OCI-LY7 (cell line): ENCODE data around the gene IGFL3.
A peak's percentile ranks its signal among the peaks of the same experiment; 100 is the strongest.

Experiments used
- EZH2phosphoT487 ChIP-seq: fragments of 200-600 bp; sonication (generic); IDR thresholded peaks from 2 replicates; pipeline ENCODE4 v1.6.1; 2018; ENCODE audit warnings: low read depth, borderline replicate concordance, mild to moderate bottlenecking, mixed run types, antibody characterized with exemption, low read length, moderate library complexity, mixed read lengths
- TF ChIP-seq, protein P1 (sequence below): fragments of 200-600 bp; sonication (generic); conservative IDR thresholded peaks from 2 replicates; pipeline ENCODE4 v1.5.1; 2014; ENCODE audit warnings: mild to moderate bottlenecking, antibody characterized with exemption, low read length, moderate library complexity, mixed read lengths

DNA sequence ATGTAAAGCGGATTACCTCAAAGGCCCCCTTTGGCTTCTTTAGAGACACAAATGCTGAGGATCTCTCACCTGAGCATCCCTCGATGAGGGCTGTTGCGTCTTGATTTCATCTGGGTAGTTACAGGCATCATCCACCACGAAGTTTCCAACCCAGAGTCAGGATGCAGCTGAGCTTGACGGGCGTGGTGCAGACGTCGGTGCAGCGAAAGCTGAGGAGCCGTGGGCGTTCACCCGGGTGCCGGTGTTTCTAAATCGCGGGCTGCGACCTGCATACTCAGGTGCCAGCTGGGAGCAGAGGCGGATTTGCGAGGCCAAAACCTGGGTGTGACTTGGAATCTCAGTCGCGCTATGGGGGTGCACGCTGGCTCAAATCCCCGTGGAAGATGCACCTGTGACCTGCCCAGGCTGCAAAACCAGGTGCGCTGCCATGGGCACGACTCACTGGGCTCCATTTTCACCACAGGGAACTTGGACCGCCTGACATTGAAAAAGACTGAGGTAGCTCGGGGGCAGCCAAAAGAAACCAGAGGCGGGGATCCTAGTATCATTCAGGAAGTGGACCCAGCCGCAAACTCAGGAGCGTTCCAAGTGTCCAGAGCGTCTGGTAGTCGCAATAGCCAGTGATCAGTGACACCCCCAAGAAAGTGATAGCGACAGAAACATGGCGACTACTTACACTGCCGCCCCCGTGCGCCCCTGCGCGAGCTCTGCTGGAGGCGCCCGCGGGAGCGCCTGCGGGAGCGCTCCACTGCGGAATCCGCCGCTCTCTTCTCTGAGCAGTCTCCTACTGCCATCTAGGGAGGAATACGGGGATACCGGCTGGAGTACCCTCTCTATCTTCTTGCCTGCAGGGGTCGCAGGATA, 47.3 kb downstream of the IGFL3 start:
- TF ChIP-seq, protein P1, sequence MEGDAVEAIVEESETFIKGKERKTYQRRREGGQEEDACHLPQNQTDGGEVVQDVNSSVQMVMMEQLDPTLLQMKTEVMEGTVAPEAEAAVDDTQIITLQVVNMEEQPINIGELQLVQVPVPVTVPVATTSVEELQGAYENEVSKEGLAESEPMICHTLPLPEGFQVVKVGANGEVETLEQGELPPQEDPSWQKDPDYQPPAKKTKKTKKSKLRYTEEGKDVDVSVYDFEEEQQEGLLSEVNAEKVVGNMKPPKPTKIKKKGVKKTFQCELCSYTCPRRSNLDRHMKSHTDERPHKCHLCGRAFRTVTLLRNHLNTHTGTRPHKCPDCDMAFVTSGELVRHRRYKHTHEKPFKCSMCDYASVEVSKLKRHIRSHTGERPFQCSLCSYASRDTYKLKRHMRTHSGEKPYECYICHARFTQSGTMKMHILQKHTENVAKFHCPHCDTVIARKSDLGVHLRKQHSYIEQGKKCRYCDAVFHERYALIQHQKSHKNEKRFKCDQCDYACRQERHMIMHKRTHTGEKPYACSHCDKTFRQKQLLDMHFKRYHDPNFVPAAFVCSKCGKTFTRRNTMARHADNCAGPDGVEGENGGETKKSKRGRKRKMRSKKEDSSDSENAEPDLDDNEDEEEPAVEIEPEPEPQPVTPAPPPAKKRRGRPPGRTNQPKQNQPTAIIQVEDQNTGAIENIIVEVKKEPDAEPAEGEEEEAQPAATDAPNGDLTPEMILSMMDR = peak; percentile 76
- TF ChIP-seq EZH2phosphoT487 = no peak
